ENCODE data around the gene NDST1.

- TF ChIP-seq EP300 (IDR thresholded peaks at IDR 0.05; ENCODE audit: low read depth) (no peak), CTCF (IDR thresholded peaks at IDR 0.05) (no peak)
These were observed 9.0 kb upstream of the NDST1 start for GRCh38 chr5:150498971-150499370.

Data from transverse colon (tissue), 3 donors.